GM18511 (cell line): Measurements from ENCODE around the gene ACSM2A.
"Not testable (repeated sequence)": the region's sequence is repeated elsewhere in the genome, so short reads cannot be mapped to it uniquely, and the experiment has no call there.

ENCODE experiments used
- ATAC-seq: cut with Tn5 transposase; IDR thresholded peaks from one replicate; pipeline ENCODE4 v1.9.1; 2021; ENCODE audit warnings: mild to moderate bottlenecking, moderate library complexity; ENCODE audit not compliant: unreplicated experiment

ACSM2A gene

DNA sequence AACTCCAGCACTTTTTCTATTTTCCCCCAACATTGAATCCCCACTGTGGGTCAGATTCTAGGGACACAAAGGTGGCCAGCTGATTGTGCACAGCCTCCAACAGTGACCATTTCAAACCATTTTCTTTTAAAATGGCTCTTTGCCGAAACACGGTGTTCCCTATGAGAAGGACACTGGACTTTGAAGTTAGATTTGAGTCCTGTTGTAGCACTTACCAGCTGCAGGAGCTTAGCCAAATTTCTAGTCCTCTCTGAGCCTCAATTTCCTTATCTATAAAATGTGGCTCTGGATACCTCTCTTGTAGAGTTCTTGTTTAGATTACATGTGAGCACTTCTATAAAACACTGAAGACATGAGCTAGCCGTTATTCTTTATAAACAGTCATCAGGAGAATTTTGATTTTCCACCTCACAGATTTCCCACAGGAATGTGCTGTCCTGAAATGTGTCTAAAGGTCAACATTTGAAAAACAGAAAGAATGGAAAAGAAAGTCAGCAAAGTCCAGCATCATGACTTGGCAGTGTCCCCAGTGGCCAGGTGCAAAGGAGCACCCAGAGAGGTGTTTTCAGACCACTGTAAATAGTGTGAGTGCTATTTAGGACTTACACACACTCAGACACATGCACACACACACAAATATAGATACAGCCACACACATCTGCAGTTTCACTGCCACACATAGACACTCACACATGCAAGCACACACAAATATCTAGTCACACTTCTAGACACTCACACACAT, 4.5 kb upstream of the ACSM2A start:
- ATAC-seq = not testable (repeated sequence)

DNA sequence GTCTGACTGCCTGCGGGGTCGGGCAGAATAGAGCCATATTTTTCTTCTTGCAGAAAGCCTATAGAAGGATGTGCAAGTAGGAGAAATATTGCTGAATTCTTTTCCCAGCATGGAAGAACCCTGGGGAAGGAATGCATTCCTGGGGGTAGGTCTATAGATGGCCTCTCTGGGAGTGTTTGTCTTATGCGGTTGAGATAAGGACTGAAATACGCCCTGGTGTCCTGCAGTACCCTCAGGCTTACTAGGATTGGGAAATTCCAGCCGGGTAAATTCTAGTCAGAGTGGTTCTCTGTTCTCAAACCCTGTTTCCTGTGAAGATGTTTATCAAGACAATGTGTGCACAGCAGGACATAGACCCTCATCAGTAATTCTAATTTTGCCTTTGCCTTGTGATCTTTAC, 2.3 kb downstream of the ACSM2A start:
- ATAC-seq = not testable (repeated sequence)

DNA sequence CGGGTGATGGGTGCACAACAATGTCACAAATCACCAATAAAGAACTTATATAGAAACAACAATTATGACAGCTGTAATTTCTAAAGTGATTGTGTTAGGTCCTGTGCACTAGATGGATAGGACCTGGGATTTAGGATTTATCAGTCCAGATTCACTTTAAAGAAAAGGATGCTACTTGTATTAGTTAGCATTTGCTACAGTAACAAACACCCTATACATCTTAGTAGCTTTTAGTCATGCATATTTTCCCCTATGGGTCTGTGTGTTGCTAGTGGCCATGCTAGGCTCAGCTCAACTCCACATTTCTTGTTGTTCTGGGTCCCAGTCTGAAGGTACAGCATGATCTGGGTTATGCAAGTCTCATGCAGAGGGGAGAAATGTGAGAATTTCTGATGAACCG, 7.9 kb downstream of the ACSM2A start:
- not testable (repeated sequence) for ATAC-seq

DNA sequence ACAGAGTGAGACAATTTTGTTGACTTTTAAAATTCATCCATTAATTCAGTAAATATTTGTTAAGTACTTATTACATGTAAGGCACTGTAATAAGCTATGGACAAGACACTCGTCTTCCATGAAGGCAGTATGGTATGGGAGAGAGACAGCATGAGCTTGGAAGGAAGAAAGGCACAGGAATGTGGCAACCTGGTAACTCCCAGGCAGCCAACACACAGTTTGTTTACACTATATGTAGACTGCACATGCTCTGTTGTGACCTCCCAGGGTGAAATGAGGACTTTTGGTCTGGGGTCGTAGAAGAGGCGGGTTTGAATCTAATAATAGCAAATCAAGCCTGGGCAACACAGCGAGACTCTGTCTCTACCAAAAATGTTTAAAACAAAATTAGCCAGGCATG, 9.0 kb downstream of the ACSM2A start:
- ATAC-seq = not testable (repeated sequence)

DNA sequence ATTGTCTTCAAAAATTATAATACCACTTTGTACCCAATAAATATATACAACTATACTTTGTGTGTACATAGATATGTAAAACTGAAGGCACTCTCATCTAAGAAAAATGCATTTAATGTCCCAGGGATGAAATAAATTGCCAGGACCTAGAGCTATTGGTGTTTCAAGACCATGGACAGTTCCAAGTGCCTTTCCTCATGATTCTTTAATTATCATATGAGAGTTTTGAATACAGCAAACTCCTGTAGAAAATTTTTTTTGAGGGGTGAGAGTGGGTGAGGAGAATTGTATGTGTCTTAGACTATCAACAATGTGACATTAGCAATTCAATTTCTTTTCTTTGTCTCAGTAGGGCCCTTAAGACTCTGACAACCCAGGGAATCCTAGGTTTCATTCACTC, 17.6 kb downstream of the ACSM2A start:
- ATAC-seq = not testable (repeated sequence)

DNA sequence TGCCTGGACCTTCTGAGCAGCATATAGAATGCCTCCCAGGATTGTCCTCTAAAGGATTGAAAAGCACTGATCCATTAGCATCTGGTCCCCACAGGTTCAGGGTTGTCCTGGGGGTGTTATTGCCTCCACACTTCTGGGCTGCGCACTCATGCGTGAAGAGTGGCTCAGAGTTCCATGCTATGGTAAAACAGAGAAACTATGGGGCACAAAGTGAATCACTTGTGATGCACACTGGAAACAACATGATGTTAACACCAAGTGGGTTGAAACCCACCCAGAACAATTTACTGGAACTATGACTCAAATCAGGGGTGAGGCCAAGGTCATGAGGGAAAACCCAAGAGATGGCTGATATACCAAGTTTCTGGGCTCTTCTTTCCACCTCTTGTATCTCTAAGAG, 18.6 kb downstream of the ACSM2A start:
- ATAC-seq = not testable (repeated sequence)

DNA sequence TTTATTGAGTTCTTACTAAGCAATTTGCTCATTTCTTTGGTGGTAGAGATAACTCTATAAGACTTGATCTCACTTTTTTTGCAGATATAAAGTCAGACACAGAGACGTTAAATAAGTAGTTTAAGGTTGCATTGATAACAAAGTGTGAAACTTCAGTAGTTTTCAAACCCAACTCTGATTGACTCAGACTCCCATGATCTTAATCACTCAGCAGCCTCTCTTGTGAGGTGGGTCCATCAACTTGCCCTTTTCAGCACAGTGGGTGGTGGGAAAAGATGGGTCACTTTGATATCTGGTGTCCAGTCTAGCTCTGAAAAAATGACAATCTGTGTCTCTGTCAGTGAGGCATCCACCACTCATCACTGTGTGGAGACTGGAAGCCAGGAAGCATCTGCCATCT, 19.4 kb downstream of the ACSM2A start:
- not testable (repeated sequence) for ATAC-seq

DNA sequence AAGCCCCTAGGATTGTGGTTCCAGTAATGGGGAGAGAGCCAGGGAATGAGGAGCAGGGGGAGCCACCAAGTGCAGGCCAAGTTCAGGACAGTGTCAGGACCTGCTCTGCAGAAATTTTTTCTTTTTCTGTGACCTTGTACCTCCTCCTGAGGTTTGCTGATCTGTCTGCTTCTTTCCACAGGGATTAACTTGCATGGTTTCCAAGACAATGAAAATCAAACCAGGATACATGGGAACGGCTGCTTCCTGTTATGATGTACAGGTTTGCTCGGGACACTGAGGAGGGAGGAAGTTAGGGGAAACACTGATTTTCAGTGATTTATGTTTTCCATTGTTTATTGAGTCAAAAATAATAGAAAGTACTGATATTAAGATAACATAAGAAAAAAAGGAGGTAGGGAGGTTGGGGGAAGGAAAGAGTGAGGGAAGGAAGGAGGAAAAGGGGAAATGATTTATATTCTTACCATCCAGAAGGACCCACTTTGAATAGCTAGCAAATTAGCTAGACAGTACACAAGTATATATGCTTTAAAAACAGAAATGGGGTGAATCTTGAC, 25.9 kb downstream of the ACSM2A start:
- ATAC-seq = not testable (repeated sequence)

DNA sequence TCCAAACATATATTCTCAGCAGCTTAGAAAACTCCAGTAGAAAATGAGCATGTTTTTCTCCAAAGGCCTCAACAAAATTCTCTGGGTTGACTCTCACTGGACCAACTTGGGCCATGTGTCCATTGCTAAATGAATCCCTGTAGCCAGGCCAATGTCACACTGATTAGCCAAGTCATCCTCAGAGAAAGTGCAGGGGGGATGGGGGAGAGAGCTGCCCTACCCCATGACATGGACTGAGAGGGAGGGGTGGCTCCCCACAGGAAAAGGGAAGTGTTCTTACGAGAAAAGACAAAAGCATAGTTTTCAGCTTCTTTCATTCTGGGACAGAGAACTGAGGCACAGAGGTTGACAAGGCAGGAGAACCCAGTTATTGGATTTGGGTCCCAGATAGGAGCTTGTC, 32.7 kb downstream of the ACSM2A start:
- ATAC-seq = not testable (repeated sequence)

DNA sequence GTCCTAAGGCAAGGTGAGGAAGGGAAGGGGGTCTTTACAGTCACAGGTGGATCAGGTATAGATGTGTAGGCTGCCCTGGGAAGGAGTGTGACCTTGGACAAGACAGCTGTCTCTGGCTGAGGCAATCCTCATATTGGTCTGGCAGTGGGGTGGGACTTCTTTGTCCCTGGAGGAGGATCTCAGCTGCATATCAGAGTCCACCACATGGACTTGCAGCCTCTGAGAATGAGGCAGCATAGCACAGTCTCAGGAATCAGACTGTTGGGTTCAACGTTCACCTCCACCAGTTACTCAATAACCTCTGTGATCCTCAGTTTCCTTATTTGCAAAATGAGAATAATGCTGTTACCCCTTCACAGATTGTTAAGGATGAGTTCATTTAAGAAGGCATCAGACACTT, 33.4 kb downstream of the ACSM2A start:
- no peak for ATAC-seq

DNA sequence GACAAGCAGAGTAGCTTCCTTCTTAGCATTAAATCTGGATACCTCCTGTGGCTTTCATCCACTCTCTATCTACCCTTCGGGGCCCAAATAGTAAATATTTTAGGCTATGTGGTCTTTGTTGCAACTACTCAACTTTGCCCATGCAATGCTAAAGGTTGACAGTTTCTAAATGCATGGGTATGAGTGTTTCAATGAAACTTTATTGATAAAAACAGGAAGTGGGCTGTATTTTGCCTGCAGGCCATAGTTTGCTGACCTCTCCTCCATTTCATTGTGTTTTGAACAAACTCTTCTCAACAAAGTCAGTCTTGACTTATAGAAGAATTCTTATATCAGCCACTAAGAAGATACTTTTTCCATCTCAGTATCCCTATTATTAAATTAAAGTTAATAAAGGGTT, 34.1 kb downstream of the ACSM2A start:
- no peak for ATAC-seq

DNA sequence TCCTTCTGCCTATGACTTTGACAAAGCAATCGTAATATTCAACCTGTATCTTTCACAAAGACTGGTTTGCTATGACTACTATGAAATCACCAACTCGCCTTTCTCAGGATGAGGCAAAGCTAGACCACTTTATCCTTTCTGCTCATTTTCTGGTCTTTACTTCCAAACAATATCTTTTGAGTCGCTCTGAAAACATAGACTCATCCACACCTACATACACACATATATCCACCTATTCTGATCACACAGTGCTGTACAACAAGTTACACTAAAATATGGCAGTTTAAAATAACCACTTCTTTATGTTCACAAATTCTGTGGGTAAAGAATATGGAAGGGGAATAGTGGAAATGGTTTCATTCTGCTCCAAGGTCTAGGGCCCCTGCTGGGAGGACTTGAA, 39.7 kb downstream of the ACSM2A start:
- ATAC-seq = not testable (repeated sequence)

DNA sequence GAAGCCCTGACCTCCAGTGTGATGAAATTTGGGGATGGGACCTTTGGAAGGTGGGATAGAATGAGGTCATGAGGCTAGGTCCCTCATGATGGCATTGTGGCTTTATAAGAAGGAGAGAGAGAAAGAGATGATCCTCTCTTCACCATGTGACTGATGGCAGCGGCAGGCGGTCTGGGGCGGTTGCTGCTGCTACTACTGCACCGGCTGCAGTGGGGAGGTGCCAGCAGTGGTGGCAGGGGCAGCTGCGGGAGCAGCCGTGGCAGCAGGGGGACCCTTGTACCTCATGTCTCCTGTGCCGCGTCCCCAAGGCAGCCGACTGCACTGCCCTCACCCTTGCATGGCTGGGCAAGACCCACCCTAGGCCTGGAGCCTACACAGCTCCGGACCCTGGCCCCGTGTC, 40.1 kb downstream of the ACSM2A start:
- not testable (repeated sequence) for ATAC-seq

DNA sequence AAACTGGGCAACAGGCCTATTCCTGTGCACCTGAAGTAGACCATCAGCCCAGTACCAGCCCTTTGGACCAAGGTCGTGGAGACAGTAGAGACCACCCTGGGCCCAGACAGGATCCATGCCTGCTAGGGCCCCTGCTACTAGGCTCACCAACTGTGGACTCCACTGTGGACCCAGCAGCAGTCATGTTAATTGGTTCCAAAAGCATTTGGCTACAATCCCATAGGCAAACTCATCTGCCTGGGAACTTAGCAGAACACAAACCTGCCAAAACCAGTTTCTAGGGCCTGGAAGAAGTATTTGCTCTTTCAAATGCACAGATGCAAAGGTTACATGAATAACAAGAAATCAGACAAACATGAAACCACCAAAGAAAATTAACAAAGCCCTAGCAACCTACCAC, 53.1 kb downstream of the ACSM2A start:
- no peak for ATAC-seq

DNA sequence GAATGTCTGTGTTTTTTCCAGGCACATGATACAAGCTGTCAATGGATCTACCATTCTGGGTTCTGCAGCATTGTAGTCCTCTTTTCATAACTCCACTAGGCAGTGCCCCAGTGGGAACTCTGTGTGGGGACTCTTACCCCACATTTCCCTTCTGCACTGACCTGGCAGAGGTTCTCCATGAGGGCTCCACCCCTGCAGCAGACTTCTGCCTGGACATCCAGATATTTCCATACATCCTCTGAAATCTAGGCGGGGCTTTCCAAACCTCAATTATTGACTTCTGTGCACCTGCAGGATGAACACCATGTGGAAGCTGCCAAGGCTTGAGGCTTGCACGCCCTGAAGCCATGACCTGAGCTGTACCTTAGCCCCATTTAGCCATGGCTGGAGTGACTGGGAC, 56.0 kb downstream of the ACSM2A start:
- no peak for ATAC-seq

DNA sequence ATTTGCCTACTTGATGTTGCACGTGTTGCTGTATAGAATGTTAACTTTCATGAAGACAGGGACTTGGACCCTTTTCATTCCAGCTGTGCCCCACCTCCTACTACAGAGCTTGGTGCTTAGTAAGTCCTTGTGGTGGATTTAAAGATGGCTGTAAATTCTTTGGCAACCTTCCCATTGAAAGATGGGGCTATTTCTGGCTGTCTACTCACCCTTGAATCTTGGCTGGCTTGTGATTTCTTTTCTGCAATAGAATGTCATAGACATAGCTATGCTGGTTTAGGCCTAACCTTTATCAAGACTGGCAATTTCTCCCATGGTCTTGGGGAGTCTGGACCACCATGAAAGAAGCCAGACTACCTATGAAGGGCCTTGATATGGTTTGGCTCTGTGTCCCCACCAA, 59.0 kb downstream of the ACSM2A start:
- no peak for ATAC-seq

DNA sequence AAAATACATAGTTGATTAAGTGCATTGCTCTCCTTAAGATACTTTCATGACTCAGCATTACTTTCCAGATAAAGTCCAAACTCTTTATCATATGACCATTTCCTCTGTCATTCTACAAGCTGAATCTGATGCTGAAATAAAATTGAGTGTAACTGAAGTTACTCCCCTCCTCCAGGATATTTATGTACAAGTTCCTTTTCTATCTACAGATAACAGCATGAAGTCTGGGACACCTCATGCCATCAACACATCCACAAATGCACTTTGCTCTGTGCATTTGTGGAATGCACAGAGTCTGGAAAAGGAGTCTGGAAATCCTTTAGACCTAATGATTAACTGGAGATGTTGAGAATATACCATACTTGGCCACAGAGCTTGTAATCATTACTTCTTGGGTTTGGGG, 64.4 kb downstream of the ACSM2A start:
- no peak for ATAC-seq

DNA sequence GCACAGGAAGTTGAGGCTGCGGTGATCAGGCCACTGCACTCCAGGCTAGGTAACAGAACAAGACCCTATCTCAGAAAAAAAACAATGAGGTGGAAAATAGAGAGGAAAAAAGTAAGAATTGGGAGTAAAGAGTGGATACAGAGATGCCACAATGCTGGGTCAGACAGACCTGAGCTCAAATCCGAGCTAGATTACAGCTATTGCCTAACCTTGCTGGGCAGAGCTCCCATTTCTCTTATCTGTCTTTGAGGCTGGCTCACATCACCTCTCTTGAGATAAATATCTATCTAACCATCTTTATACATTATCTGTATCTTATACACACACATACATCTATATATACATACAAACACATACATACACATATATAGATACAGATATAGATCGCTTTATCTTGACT, 65.8 kb downstream of the ACSM2A start:
- ATAC-seq = no peak

DNA sequence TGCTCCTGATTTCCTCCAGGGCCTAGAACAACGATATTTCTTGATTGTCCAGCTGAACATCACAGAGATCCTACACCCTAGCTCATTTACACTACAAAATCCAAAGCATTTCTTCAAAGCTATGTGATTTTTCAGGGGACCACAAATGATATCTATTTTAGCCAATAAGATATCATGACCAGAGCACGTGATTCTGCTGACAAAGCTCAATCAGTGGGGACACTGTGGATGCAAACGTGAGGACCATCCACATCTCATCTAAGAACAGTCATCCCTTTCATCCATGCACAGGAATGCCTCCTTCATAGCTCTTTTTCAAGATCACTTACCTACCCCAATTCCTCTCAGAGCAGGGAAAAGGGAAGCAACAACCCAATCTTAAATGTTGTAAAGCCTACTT, 67.9 kb downstream of the ACSM2A start:
- no peak for ATAC-seq

DNA sequence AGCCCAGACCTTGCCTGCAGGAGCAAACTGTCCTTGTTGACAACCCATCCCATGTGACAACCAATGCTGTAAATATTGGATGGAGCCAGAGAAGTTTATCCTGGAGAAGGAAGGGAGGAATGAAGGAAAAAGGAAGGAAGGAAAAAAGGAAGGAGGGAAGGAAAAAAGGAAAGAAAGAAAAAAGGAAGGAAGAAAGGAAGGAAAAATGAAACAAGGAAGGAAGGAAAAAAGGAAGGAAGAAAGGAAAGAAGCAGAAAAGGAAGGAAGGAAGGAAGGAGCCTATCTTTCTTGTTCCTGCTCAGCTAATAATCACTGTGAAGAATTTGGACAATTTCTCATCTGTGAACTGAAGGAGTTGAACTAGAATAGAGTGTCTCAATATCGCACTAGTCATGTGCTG, 68.8 kb downstream of the ACSM2A start:
- no peak for ATAC-seq

DNA sequence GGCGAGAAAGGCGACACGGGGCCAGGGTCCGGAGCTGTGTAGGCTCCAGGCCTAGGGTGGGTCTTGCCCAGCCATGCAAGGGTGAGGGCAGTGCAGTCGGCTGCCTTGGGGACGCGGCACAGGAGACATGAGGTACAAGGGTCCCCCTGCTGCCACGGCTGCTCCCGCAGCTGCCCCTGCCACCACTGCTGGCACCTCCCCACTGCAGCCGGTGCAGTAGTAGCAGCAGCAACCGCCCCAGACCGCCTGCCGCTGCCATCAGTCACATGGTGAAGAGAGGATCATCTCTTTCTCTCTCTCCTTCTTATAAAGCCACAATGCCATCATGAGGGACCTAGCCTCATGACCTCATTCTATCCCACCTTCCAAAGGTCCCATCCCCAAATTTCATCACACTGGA, 80.5 kb downstream of the ACSM2A start:
- not testable (repeated sequence) for ATAC-seq

DNA sequence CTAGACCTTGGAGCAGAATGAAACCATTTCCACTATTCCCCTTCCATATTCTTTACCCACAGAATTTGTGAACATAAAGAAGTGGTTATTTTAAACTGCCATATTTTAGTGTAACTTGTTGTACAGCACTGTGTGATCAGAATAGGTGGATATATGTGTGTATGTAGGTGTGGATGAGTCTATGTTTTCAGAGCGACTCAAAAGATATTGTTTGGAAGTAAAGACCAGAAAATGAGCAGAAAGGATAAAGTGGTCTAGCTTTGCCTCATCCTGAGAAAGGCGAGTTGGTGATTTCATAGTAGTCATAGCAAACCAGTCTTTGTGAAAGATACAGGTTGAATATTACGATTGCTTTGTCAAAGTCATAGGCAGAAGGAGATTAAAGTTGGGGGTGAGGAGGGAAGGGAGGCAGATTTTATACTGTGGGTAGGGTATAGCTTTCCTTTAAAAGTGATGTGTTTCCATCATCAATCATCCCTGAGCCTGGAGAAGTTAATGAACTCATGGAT, 81.0 kb downstream of the ACSM2A start:
- not testable (repeated sequence) for ATAC-seq

DNA sequence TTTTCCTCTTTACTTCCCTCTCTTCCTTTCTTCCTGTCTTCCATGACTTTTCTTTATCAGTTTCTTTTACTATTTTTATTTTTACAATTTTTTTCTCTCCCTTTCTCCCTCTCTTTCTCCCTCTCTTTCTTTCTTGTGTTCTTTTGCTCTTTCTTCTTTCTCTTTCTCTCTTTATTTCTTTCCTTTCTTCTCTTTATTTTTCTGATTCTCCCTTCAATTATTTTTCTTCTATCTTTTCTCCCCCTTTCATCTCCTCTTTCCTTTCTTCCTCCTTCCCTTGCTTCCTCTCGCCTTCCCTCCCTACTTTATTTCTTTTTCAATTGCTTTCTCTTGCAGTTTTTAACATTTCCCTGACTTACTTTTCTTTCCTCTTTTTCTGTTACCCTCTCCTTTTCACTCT, 85.3 kb downstream of the ACSM2A start:
- not testable (repeated sequence) for ATAC-seq
